ENCODE data around the gene CLSTN2. TPM values are rescaled to one million over a fixed set of nuclear protein-coding genes. Genes with fewer than 3 reads are reported as not detected.

Gene CLSTN2
- total RNA-seq, 1 experiment from 2014 or later: 0.02 TPM

GRCh38 chr3:140196970-140197369 lies 262.0 kb downstream of the CLSTN2 start:
- no peaks in the 10 kb centered on the region for H4K20me1 ChIP-seq (ENCODE audit: insufficient read depth)
- RAD21 ChIA-PET (ENCODE audit: low non-redundant PET in 1 of 2, low total read pairs in 2 of 2, uncharacterized antibody in 2 of 2, unreplicated experiment in 2 of 2): no interaction called here
- POLR2A ChIA-PET: no interaction called here
- H3K4me3 ChIP-seq (replicated peaks in 1 of 2; ENCODE audit: low read depth in 1 of 2, low read length in 2 of 2): no peak overlapping the region
- ATAC-seq (no peak), DNase-seq (ENCODE audit: low read depth, low spot score) (no peak)
- intact Hi-C loops (cut with micrococcal nuclease): no loop called here
- no peak overlapping the region for H3K9ac ChIP-seq (ENCODE audit: low read length)
- no TSS peak for BruUV-seq (replicated peaks)
- no peaks in the 10 kb centered on the region for H3K9me3 ChIP-seq (ENCODE audit: control insufficient read depth in 1 of 2, insufficient read depth in 1 of 2, low read depth in 1 of 2, low read length in 2 of 2)
- CTCF ChIA-PET: no interaction called here
- no peaks in the 10 kb centered on the region for H3K4me1 ChIP-seq (ENCODE audit: control insufficient read depth in 1 of 2, insufficient read depth in 2 of 2, low read length in 2 of 2)
- no peak overlapping the region for H2AFZ ChIP-seq (ENCODE audit: low read depth, low read length, poor library complexity, severe bottlenecking)
- no peaks in the 10 kb centered on the region for H3K9me2 ChIP-seq (ENCODE audit: insufficient read depth)
- no peaks in the 10 kb centered on the region for H3K79me2 ChIP-seq (ENCODE audit: insufficient read depth, low read length)
- no peak for TF ChIP-seq SIN3A (IDR thresholded peaks at IDR 0.05; ENCODE audit: low read depth)
- TF ChIP-seq CTCF (IDR thresholded peaks at IDR 0.05 in 2 of 3, conservative IDR thresholded peaks at IDR 0.05 in 1 of 3; ENCODE audit: borderline replicate concordance in 1 of 3, insufficient read depth in 1 of 3, low read depth in 2 of 3, low read length in 2 of 3): no peak
- TF ChIP-seq POLR2A (IDR thresholded peaks at IDR 0.05; ENCODE audit: borderline replicate concordance, extremely low read depth, insufficient read depth, insufficient read length): no peak
- TF ChIP-seq ATF3 (IDR thresholded peaks at IDR 0.05): no peak
- no peak for TF ChIP-seq TCF7L2 (IDR thresholded peaks at IDR 0.05; ENCODE audit: borderline replicate concordance, extremely low read depth, insufficient read depth, insufficient read length)
- no peak for TF ChIP-seq ELF1 (IDR thresholded peaks at IDR 0.05; ENCODE audit: borderline replicate concordance, low read depth)
- no peak for TF ChIP-seq EGR1 (IDR thresholded peaks at IDR 0.05; ENCODE audit: low read depth)
- no peak for TF ChIP-seq SRF (IDR thresholded peaks at IDR 0.05; ENCODE audit: low read depth)
- no peak for TF ChIP-seq REST (IDR thresholded peaks at IDR 0.05; ENCODE audit: low read depth)
- TF ChIP-seq JUND (IDR thresholded peaks at IDR 0.05): no peak
- H3K36me3 ChIP-seq (ENCODE audit: control insufficient read depth in 1 of 2, insufficient read depth in 2 of 2, low read length in 2 of 2): no peaks in the 10 kb centered on the region
- H3K27ac ChIP-seq (ENCODE audit: low read depth, low read length): no peak overlapping the region
- no peak overlapping the region for H3K4me2 ChIP-seq (ENCODE audit: low read length)
- peaks cover 14% of the 10 kb centered on the region for H3K27me3 ChIP-seq (ENCODE audit: insufficient read depth, low read length)

Measured in HCT116 (cell line).